Fibroblast of the aortic adventitia (primary cell): ENCODE data around the gene TMPRSS15. TPM values are rescaled to one million over a fixed set of nuclear protein-coding genes. Genes with fewer than 3 reads are reported as not detected.

ENCODE experiments used
- DNase-seq: peaks from one replicate; pipeline ENCODE4 v3.0.0-alpha.2; 2010; ENCODE audit warnings: low read depth
- H3K4me3 ChIP-seq: 2 replicates; pipeline ENCODE4 v1.5.1; 2011; ENCODE audit warnings: low read depth, mild to moderate bottlenecking, control low read depth, low read length, moderate library complexity
- total RNA-seq: library from RNA; depleted of rRNA; stranded (reverse); fragments of >200 nt; gene quantifications from 2 replicates; pipeline ENCODE4 v1.2.3, GENCODE V29; 2012; ENCODE audit warnings: low replicate concordance
- TF ChIP-seq, protein P1 (sequence below): IDR thresholded peaks from 2 replicates; pipeline ENCODE4 v1.5.1; 2011; ENCODE audit warnings: mild to moderate bottlenecking, low read length, control low read depth, inconsistent platforms; ENCODE audit not compliant: insufficient read depth

TMPRSS15 gene
- total RNA-seq = 0.18 TPM in 1 of 2 replicates, not detected in the other

DNA sequence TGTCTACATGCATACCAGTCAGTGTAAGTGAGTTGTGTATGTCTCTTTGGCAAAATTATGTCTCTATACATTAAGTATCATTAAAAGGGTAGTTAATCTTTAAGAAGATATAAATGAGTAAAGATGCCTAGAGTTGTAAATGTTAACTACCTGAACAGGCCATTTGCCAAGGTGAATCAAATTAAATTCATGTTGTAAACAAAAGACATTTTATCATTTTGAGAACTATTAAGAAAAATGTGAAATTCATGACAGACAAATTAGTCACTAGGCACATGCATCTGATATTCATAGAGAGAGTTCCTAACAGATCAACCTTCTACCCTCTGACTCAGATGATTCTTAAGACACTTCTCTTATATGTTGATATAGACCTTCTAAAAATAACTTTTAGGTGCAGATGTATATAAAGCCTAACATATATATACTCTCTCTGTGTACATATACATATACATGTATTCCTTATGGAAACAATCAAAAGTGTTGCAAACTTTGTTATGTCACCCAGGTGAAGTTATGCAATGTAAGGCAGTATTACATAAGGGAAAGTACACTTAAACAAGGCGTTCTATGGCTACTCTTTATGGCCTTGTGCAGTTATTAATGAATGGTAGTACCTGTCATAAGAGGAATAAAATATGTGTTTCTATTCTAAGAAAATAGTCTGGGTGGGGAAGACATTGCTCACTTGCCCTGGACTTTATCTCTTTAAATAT, at the start of gene TMPRSS15:
Gene TMPRSS15 (minus strand): TSS at position 51 of the 716 bp plus-strand sequence. CDS start 163 bp downstream, outside the sequence.
- H3K4me3 ChIP-seq = no peak within 1 kb of the TSS
- TF ChIP-seq, protein P1, sequence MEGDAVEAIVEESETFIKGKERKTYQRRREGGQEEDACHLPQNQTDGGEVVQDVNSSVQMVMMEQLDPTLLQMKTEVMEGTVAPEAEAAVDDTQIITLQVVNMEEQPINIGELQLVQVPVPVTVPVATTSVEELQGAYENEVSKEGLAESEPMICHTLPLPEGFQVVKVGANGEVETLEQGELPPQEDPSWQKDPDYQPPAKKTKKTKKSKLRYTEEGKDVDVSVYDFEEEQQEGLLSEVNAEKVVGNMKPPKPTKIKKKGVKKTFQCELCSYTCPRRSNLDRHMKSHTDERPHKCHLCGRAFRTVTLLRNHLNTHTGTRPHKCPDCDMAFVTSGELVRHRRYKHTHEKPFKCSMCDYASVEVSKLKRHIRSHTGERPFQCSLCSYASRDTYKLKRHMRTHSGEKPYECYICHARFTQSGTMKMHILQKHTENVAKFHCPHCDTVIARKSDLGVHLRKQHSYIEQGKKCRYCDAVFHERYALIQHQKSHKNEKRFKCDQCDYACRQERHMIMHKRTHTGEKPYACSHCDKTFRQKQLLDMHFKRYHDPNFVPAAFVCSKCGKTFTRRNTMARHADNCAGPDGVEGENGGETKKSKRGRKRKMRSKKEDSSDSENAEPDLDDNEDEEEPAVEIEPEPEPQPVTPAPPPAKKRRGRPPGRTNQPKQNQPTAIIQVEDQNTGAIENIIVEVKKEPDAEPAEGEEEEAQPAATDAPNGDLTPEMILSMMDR = no peak
- DNase-seq = no peak

DNA sequence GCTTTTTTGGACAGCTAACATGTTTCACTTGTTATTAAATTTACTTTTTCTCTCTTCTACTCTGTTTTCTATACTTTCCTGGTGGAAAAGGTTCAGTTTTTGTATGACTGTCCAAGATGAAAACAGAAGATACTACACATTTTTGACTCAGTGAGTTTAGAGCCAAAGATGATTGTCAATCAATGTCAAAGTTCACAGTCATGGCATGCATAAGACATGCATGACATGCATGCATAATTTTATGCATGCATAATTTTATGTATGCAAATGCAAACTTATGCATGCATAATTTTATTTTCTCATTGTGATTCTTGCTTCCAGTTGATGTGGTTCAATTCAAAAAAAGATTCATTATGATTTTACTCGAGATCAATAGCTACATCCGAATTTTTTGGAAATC, 48.1 kb upstream of the TMPRSS15 start:
- DNase-seq = no peak
- H3K4me3 ChIP-seq = no peak overlapping the region
- TF ChIP-seq, protein P1 = no peak

DNA sequence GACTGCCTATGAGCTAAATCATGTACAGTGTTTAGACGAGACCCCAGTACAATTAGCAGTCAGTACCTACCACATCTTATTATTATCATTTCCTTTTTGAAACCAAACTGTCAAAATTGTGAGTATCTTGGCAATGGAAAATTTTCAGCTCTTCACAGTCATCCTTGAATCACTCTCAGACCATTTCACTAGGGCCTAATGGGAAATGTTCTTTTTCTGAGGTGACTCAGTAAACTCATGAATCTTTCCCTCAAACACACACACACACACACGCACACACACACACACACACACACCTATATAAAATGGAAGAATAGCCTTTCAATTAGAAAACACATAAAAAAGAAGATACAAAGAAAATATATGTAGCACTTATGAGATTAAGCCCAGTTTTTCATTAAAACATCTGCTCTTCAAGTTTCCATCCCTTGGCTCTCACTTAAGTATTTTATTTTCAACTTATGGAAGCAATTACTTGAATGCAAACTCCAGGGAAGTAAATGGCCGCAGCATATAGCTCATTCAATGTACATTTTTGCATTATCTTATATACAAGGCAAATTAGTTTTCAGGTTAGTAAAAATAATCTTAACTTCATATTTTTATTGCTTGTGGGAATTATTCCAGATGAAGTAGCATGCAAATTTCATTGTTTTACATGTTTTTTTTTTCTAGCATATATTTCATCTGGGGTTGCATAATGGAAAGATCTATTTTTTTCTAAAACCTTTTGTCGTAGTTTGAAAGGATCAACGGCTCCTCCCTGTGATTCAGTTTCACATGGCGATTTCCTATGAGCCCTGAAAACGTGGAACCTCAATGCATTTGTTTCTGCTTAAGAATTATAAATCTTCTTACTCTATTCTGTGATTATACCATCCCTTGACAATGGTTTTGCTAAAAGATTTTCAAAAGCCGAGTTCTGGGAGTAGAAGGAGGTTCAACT, 46.3 kb upstream of the TMPRSS15 start:
- DNase-seq = no peak
- no peak overlapping the region for H3K4me3 ChIP-seq
- TF ChIP-seq, protein P1 = no peak

DNA sequence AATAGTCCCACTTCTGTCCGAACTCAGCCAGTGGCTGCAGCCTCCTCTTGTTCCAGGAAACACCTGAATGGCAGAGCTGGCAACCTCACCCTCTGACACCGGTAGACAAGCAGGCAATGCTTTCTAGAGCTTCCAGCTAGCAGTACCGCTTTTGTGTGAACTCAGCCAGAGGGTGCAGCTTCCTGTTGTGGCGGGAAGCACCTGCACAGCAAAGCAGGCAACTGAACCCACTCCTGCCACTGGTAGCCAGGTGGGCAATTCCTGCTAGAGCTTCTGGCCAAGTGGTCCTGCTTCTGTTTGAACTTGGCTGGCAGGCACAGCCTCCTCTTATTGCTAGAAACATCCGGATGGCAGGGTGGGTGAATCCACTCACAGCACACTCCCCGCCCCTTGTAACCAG, 40.1 kb upstream of the TMPRSS15 start:
- TF ChIP-seq, protein P1 = no peak
- no peak overlapping the region for H3K4me3 ChIP-seq
- DNase-seq = no peak

DNA sequence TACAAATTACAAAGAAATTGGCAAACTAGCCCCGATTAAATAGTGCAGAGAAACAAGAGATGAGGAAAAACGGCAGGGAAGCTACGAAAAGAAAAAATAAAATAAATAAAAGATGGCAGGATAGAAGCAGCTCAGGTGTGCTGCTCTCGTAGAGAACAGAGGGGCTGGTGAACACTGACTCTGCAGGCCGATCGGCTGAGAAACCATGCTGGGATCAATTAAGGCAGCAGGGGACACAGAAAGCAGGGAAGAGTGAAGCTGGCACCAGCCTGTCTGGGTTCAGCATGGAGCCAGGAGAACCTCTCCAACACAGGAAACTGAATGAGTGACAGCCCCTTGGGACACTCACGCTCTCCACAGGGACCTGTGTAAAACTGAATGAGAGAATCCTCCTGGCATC, 39.5 kb upstream of the TMPRSS15 start:
- TF ChIP-seq, protein P1 = no peak
- no peak for DNase-seq
- H3K4me3 ChIP-seq = no peak overlapping the region

DNA sequence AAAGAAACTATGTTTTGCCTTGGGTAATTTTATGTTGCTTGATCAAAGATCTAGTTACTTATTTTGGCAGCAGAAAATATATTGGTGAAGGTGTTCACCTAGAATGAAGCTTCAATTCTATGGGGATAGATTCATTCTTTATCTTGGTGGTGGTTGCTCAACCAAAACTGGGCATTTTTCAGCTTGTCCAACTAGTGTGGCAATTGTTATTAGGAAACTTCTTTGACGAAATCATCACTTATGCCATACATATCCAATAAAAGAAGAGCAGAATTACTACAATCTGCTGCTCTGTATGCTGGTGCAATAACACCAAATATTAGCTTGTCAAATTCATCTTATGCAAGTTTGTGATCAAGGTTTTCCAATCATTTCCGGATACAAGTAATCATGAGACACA, 26.8 kb upstream of the TMPRSS15 start:
- TF ChIP-seq, protein P1 = no peak
- no peak for DNase-seq
- H3K4me3 ChIP-seq = no peak overlapping the region
